Measurements from ENCODE around the gene OR1M1.
"Not testable (repeated sequence)": the region's sequence is repeated elsewhere in the genome, so short reads cannot be mapped to it uniquely, and the experiment has no call there.

The OR1M1 gene

DNA sequence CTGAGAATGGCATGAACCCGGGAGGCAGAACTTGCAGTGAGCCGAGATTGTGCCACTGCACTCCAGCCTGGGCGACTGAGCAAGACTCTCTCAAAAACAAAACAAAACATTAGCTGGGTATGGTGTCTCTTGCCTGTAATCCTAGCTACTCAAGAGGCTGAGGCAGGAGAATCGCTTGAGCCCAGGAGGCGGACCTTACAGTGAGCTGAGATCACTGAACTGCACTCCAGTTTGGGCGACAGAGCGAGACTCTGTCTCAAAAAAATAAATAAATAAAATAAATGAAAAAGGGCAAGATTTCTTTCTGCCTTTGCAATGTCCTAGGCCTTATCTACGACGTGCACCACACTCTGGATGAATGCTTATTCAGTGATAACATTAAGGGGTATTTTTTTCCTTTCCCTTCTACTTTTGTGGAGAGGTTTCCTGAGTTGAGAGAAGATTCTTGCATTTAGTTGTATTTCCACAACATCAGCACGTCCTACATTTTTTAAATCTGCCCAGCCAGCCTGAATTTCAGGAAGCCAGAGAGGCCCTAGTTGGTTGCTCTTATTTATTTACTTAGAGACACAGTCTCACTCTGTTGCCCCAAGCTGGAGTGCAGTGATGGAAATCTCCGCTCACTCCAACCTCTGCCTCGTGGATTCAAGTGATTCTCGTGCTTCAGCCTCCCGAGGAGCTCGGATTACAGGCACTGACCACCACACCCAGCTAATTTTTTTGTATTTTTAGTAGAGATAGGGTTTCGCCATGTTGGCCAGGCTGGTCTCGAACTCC is 26.1 kb upstream of the OR1M1 start:
- no peak for DNase-seq (ENCODE audit: low read depth)
- TF ChIP-seq, protein P1, sequence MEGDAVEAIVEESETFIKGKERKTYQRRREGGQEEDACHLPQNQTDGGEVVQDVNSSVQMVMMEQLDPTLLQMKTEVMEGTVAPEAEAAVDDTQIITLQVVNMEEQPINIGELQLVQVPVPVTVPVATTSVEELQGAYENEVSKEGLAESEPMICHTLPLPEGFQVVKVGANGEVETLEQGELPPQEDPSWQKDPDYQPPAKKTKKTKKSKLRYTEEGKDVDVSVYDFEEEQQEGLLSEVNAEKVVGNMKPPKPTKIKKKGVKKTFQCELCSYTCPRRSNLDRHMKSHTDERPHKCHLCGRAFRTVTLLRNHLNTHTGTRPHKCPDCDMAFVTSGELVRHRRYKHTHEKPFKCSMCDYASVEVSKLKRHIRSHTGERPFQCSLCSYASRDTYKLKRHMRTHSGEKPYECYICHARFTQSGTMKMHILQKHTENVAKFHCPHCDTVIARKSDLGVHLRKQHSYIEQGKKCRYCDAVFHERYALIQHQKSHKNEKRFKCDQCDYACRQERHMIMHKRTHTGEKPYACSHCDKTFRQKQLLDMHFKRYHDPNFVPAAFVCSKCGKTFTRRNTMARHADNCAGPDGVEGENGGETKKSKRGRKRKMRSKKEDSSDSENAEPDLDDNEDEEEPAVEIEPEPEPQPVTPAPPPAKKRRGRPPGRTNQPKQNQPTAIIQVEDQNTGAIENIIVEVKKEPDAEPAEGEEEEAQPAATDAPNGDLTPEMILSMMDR (conservative IDR thresholded peaks at IDR 0.05; ENCODE audit: low read depth, low read length), result no peak
- no peak overlapping the region for H3K4me3 ChIP-seq (ENCODE audit: low read depth, low read length)

GRCh38 chr19:9061879-9062278 is 25.0 kb upstream of the OR1M1 start:
- no peak overlapping the region for H3K4me3 ChIP-seq (ENCODE audit: low read depth, low read length)
- TF ChIP-seq, protein P1 (conservative IDR thresholded peaks at IDR 0.05; ENCODE audit: low read depth, low read length), result no peak
- no peak for DNase-seq (ENCODE audit: low read depth)

- no peak overlapping the region for H3K4me3 ChIP-seq (ENCODE audit: low read depth, low read length)
- TF ChIP-seq, protein P1 (conservative IDR thresholded peaks at IDR 0.05; ENCODE audit: low read depth, low read length), result no peak
- no peak for DNase-seq (ENCODE audit: low read depth)
These were observed 21.3 kb upstream of the OR1M1 start for GRCh38 chr19:9065457-9066014.

DNA sequence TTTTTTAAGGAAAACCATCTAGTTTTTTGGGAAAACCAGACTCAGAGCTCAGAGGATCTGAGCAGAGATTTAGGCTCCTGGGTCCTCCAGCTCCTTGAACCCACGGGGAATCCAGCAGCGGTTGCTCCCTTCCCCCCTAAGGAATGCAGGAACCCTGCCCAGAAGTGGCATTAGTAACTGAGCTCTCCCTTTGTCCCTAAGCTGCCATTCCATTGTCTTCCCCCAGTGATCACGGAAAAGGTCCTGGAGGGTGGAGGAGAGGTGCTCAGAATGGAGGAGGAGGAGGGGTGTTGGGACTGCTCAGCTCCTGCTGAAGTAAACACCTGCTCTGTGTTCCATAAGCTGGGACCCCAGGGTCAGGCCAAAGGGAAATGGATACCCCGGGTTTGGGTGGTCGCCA is 16.8 kb upstream of the OR1M1 start:
- no peak for DNase-seq (ENCODE audit: low read depth)
- TF ChIP-seq, protein P1 (conservative IDR thresholded peaks at IDR 0.05; ENCODE audit: low read depth, low read length), result no peak

GRCh38 chr19:9071720-9072119 is 15.1 kb upstream of the OR1M1 start:
- not testable (repeated sequence) for DNase-seq (ENCODE audit: low read depth)

More for the DNA sequence above, 16.8 kb upstream of the OR1M1 start:
- no peak overlapping the region for H3K4me3 ChIP-seq (ENCODE audit: low read depth, low read length)

DNA sequence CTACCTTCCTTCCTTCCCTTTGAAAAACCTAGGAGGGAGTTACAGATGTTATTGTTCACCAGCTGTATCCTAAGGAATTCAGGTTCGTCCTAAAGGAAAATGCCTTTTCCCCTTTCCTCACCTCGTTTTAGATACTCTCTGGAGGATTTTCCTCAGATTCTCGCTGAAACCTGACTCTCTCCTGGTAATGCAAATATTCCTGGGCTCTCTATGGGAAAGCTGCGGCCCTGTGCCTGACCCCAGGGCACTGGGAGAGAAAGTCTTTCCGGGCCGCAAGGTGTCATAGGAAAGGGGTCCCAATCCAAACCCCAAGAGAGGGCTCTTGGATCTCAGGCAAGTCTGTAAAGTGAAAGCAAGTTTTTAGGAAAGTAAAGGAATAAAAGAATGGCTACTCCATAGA is 13.1 kb upstream of the OR1M1 start:
- TF ChIP-seq, protein P1 (conservative IDR thresholded peaks at IDR 0.05; ENCODE audit: low read depth, low read length), result no peak
- DNase-seq (ENCODE audit: low read depth), result no peak
- no peak overlapping the region for H3K4me3 ChIP-seq (ENCODE audit: low read depth, low read length)

More at GRCh38 chr19:9071720-9072119, 15.1 kb upstream of the OR1M1 start:
- not testable (repeated sequence) for H3K4me3 ChIP-seq (ENCODE audit: low read depth, low read length)

- TF ChIP-seq, protein P1 (conservative IDR thresholded peaks at IDR 0.05; ENCODE audit: low read depth, low read length), result no peak
- peak; percentile 98 for DNase-seq (ENCODE audit: low read depth)
- peak overlapping the region; percentile 8 for H3K4me3 ChIP-seq (ENCODE audit: low read depth, low read length)
These were observed 11.6 kb upstream of the OR1M1 start for GRCh38 chr19:9075064-9075949.

Measured in choroid plexus epithelial cell (primary cell).